Esophagus mucosa (tissue), 1 donor: ENCODE results near the gene XPO6. TPM values are rescaled to one million over a fixed set of nuclear protein-coding genes. Genes with fewer than 3 reads are reported as not detected.

ENCODE experiments used
- ATAC-seq: fragments of 200-7000 bp; cut with Tn5 transposase; one replicate; pipeline ENCODE4 v1.9.1; 2020
- total RNA-seq: library from RNA; stranded (reverse); gene quantifications from one replicate; pipeline ENCODE4 v1.2.4, GENCODE V29; 2023
- donor health status: DM: yes; HTN: yes; CAD: no.

The XPO6 gene
- total RNA-seq, 1 donor from 2014 or later = 82.7 TPM

GRCh38 chr16:28110074-28110473, 101.7 kb downstream of the XPO6 start:
- no peak for ATAC-seq

GRCh38 chr16:28108590-28109247, 103.0 kb downstream of the XPO6 start:
- no peak for ATAC-seq

- peak; percentile 50 for ATAC-seq
Measured at GRCh38 chr16:28107232-28107631, 104.5 kb downstream of the XPO6 start.

GRCh38 chr16:28106467-28107215, 105.1 kb downstream of the XPO6 start:
- ATAC-seq = peak; percentile 43

- no peak for ATAC-seq
Measured at GRCh38 chr16:28105954-28106353, 105.8 kb downstream of the XPO6 start.

GRCh38 chr16:28105297-28105696, 106.5 kb downstream of the XPO6 start:
- no peak for ATAC-seq

GRCh38 chr16:28104404-28104803, 107.4 kb downstream of the XPO6 start:
- no peak for ATAC-seq

GRCh38 chr16:28103516-28104170, 108.1 kb downstream of the XPO6 start:
- ATAC-seq = no peak

- ATAC-seq = no peak
Measured at GRCh38 chr16:28101533-28101890, 110.3 kb downstream of the XPO6 start.

- ATAC-seq = no peak
Measured at GRCh38 chr16:28100810-28101532, 110.8 kb downstream of the XPO6 start.

GRCh38 chr16:28098959-28099945, 112.5 kb downstream of the XPO6 start:
- ATAC-seq = no peak

- no peak for ATAC-seq
Measured at GRCh38 chr16:28098171-28098958, 113.4 kb downstream of the XPO6 start.

GRCh38 chr16:28096983-28097899, 114.5 kb downstream of the XPO6 start:
- ATAC-seq = peak; percentile 64

- ATAC-seq = no peak
Measured at GRCh38 chr16:28093385-28093725, 118.4 kb downstream of the XPO6 start.

GRCh38 chr16:28092721-28093384, 118.9 kb downstream of the XPO6 start:
- ATAC-seq = peak; percentile 37

GRCh38 chr16:28091656-28092055, 120.1 kb downstream of the XPO6 start:
- peak; percentile 2 for ATAC-seq

GRCh38 chr16:28090646-28091377, 121.0 kb downstream of the XPO6 start:
- peak; percentile 16 for ATAC-seq

GRCh38 chr16:28089992-28090365, 121.8 kb downstream of the XPO6 start:
- no peak for ATAC-seq
